Measurements from ENCODE around the gene GALNT5.
"Not testable (repeated sequence)": the region's sequence is repeated elsewhere in the genome, so short reads cannot be mapped to it uniquely, and the experiment has no call there.

Gene GALNT5
- total RNA-seq = 0 to 0.17 reads per million in 2 donors

GRCh38 chr2:157257312-157258252 is at the start of gene GALNT5:
TSS of gene GALNT5 (plus strand) at chr2:157257705. CDS start at chr2:157258083, 378 bp downstream.
- no peak for DNase-seq

GRCh38 chr2:157216286-157216965 is 41.1 kb upstream of the GALNT5 start:
- no peak for DNase-seq

- no peak for DNase-seq
These were observed 40.1 kb upstream of the GALNT5 start for GRCh38 chr2:157217409-157217808.

- no peak for DNase-seq
These were observed 38.6 kb upstream of the GALNT5 start for GRCh38 chr2:157218911-157219310.

GRCh38 chr2:157220502-157220901 is 37.0 kb upstream of the GALNT5 start:
- no peak for DNase-seq

- no peak for DNase-seq
These were observed 36.0 kb upstream of the GALNT5 start for GRCh38 chr2:157221394-157221988.

- no peak for DNase-seq
These were observed 33.8 kb upstream of the GALNT5 start for GRCh38 chr2:157223624-157224205.

GRCh38 chr2:157224448-157224847 is 33.1 kb upstream of the GALNT5 start:
- DNase-seq = not testable (repeated sequence)

- DNase-seq = no peak
These were observed 29.9 kb upstream of the GALNT5 start for GRCh38 chr2:157227592-157227991.

- no peak for DNase-seq
These were observed 28.6 kb upstream of the GALNT5 start for GRCh38 chr2:157228946-157229345.

- DNase-seq = no peak
These were observed 27.9 kb upstream of the GALNT5 start for GRCh38 chr2:157229572-157229971.

- DNase-seq = no peak
These were observed 26.0 kb upstream of the GALNT5 start for GRCh38 chr2:157231476-157231875.

- DNase-seq = no peak
These were observed 24.0 kb upstream of the GALNT5 start for GRCh38 chr2:157233506-157233905.

- no peak for DNase-seq
These were observed 21.1 kb upstream of the GALNT5 start for GRCh38 chr2:157236404-157236803.

- DNase-seq = no peak
These were observed 19.2 kb upstream of the GALNT5 start for GRCh38 chr2:157238296-157238695.

GRCh38 chr2:157244691-157245090 is 12.8 kb upstream of the GALNT5 start:
- DNase-seq = no peak

GRCh38 chr2:157245144-157245840 is 12.2 kb upstream of the GALNT5 start:
- no peak for DNase-seq

- DNase-seq = no peak
These were observed 11.4 kb upstream of the GALNT5 start for GRCh38 chr2:157245846-157246764.

GRCh38 chr2:157246765-157247407 is 10.6 kb upstream of the GALNT5 start:
- no peak for DNase-seq

- DNase-seq = no peak
These were observed 6.7 kb upstream of the GALNT5 start for GRCh38 chr2:157250836-157251235.

GRCh38 chr2:157251932-157252331 is 5.6 kb upstream of the GALNT5 start:
- no peak for DNase-seq

Measured in activated gamma-delta T cell (primary cell).